Hematopoietic multipotent progenitor cell treated with erythropoietin and hydrocortisone succinate and interleukin-3 and kit ligand, for 6 days (in vitro differentiated cells): ENCODE measurements around the gene SLC39A11.
"Not testable (repeated sequence)": the region's sequence is repeated elsewhere in the genome, so short reads cannot be mapped to it uniquely, and the experiment has no call there.

Experiments used
- DNase-seq: peaks from one replicate; pipeline ENCODE4 v3.0.0-alpha.2; 2015

Gene SLC39A11

GRCh38 chr17:72812823-72813222, 279.7 kb downstream of the SLC39A11 start:
- no peak for DNase-seq

- peak; percentile 68 for DNase-seq
These were observed 280.4 kb downstream of the SLC39A11 start for GRCh38 chr17:72811976-72812687.

DNA sequence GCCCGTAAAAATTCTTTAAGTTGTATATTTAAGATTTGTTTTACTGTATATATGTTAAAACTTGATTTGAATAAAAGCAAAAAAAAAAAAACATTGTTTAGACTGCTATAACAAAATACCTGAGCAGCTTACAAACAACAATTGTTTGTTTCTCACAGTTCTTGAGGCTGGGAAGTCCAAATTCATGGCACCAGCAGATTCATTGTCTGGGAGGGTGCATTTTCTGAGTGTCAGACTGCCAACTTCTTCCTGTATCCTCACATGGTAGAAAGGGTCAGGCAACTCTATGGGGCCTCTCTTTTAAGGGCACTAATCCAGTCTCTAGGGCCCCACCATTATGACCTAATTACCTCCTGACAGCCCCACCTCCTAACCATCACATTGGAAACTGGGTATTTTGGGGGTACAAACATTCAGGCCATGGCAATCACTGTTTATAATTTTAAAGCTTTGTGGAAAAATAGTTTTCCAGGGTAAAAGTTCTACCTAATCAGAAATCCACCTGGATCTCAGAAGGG, 281.4 kb downstream of the SLC39A11 start:
- DNase-seq = no peak

GRCh38 chr17:72806011-72806410, 286.5 kb downstream of the SLC39A11 start:
- DNase-seq = no peak

DNA sequence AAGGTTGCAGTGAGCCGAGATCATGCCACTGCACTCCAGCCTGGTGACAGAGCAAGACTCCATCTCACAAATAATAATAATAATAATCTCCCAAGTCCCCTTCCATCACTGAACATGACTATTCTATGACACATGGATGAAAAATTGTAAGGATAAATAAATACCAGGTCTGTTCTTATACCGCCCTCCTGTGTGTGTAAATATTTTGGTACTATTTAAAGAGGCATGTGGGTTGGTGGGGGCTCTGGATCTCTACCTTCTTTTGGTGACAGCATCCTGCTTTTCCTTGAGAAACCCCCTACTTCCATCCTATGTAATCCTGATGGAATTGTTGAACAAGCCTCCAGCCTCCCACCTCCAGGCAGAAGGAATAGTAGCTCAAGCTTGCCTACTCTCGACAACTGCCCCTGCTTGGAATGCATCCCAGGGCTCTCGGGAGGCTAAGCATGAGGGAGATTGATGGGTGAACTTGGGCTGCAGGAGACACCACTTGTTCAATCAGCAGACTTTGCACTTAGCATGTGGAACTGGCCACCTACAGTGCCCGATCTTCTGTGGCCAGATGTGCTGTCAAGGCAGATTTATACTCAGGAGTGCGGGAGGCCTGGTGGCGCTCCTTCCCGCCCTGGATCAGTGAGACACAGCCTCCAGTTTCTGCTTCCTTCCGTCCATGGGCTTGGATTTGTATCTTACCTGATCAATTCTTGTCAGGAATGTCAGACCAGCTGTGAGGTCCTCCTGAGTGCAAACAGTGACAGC, 287.4 kb downstream of the SLC39A11 start:
- no peak for DNase-seq

DNA sequence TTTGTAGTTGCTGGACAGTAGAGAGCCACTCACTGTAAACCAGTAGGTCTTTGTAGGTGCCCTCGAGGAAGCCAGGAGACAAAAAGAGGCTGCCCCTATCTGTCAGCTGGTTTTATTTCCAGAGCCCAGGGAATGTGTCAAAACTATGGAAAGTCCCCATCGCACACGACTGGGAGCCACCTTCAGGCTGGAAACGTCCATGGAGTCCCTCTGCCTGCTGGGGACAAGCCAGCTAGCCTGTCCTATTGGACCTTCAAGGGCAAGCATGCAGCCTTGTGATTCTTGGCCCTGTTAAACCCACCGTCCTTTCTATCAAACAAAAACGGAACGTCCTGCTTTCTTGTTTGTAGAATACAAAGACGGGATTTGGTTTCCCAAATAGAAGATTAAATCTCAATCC, 289.8 kb downstream of the SLC39A11 start:
- no peak for DNase-seq

DNA sequence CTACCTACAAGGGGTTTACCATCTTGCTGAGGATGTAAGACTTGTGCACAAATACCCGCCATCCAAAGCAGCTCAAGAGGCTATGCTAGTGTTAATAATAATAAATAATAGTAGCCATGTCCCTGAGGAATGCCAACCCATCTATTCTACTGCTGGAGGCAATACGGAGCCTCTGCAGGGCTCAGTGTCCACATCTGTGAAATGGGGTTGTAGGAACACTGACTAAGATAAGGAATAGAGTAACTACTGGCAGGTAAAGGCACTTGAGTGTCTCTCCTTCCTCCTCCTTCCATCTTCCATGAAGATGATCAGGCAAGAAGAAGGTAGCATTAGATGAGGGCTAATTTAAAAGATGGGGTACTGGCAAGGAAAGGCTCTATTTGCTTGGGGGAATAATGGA, 295.3 kb downstream of the SLC39A11 start:
- no peak for DNase-seq

DNA sequence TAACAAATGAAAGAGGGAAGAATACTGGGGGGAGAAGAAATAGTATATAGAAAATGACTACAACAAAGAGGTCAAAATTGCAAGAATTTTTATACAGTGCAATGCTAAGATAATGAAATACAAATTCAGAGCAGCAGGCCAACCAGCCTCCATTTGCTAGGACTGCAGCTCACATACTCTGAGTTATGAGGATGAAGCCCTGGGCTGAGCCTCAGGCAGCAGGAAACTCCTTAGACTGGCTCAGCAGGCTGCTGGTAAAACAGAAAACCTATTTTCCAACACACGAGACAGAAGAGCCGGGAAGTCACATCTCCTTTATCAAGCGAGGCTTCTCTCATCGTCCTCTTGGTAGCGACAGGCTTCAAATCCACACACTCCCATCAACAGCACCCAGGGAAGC, 296.5 kb downstream of the SLC39A11 start:
- DNase-seq = no peak

DNA sequence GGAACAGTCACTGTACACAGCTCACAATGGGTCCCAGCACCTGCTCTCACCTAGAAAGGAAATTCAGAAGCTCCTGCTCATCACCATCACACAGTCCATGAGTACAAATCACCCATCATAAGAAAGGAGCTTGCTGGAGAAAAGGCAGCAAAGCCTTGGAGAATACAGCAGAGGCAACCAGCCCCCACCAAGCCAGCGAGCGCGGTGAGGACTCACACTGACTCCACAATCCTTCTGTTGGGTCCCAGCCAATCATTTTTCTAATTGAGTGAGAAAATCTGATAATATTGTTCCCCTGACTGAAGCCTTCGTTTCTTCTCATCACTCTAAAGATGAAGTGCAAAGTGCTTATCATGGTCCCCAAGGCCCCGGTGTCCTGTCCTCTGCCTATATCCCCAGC, 298.3 kb downstream of the SLC39A11 start:
- no peak for DNase-seq

DNA sequence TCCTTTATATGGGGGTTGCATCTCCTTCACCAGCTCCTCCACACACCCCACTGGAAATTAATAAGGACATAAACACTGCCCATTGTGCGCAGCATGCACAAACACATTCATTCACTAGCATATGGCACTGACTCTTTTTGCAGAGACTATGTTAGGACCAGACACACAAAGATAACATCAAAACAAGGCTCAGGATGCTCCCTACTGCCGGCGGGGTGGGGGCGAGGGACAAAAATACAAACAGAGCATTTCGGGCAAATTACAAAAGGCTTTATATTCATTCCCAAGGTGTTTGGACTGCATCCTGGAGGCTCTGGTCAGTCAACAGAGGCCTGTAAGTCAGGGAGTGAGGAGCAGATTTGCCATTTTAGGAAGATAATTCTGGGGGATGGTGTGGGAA, 299.7 kb downstream of the SLC39A11 start:
- DNase-seq = no peak

DNA sequence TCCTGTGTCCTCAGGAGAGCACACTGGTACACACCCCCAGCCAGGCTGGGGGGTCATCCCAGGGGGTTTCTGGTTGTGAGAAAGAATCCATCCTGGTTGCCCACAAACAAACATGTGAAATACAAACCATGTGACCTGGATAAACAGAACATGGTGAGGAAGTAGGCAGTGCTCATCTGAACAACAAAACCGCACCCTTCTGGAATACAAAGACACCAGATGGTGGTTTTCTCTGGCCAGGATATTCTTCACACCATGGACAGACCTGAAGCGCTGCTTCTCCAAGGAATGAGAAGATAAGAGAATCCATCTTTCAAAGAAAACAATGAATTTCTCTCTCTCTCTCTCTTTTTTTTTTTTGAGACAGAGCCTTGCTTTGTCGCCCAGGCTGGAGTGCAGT, 302.3 kb downstream of the SLC39A11 start:
- no peak for DNase-seq

DNA sequence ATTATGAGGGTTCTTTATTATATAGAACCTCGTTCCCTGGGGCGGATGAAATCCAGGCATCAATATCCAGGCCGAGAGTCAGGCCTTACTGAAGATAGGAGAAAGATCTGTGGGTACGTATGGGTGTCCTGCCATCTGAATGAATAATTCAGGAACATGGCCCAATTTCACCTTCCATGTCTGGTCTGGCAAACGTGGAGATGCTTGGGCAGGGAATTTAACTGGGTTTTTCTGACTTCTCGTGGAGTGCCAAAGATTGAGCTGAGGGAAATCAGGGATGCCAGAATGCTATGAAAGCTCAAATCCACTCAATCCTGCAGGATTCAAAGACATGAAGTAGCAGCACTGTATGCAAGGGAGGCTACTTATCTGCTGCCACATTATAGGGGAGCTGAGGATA, 302.8 kb downstream of the SLC39A11 start:
- DNase-seq = no peak

DNA sequence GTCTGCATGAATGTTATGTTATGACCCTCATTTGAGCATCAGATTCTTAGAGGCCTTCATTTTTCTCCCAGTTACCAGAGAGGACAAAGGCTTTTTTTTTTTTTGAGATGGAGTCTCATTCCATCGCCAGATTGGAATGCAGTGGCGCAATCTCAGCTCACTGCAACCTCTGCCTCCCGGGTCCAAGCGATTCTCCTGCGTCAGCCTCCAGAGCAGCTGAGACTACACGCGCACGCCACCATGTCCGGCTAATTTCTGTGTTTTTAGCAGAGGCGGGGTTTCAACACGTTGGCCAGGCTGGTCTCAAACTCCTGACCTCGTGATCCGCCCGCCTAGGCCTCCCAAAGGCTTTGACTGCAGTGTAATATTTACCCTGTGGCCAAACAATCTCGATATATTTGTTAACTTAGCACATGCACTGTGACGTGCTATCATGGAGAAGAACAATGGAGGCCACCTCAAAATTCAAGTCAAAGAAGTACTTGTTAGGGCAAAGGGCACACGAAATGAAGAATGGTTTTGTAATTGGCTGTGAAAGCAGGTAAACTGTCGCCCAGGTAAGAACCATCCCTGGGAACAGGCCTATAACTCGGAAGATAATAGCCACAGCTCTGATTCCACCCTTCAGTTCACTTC, 303.4 kb downstream of the SLC39A11 start:
- DNase-seq = no peak

GRCh38 chr17:72786209-72786608, 306.3 kb downstream of the SLC39A11 start:
- DNase-seq = no peak

DNA sequence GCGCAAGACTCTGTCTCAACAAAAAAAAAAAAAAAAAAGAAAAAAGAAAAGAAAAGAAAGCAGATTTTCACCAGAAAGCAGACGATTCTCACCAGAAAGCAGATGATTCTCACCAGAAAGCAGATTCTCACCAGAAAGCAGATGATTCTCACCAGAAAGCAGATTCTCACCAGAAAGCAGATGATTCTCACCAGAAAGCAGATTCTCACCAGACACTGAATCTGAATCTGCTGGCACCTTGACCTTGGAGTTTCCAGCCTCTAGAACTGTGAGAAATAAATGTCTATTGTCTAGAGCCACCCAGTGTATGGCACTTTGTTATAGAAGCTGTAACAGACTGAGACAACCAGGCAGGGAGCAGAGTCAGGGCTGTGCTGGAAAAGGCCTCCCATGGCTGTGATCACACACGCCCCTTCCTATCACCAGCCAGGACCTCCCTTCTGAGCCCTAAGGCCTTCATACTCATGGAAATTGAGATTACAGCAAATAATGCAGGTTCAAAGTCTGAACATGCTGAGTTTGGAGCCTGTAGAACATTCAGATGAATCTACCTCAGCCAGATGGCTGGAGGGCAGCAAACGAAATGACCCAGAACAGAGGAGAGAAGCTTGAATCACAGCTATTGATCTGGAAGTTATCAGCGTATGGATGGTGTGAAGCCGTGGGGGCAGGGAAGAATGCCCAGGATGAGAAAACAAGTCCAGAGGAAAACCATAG, 309.3 kb downstream of the SLC39A11 start:
- no peak for DNase-seq

DNA sequence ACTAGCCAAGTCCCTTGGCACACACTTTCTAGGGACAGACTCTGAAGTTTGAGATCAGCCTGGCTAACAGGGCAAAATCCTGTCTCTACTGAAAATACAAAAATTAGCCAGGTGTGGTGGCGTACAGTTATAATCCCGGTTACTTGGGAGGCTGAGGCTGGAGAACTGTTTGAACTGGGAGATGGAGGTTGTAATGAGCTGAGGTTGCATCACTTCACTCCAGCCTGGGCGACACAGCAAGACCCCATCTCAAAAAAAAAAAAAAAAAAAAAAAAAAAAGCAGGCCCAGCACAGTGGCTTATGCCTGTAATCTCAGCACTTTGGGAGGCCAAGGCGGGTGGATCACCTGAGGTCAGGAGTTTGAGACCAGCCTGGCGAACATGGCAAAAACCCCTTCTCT, 310.1 kb downstream of the SLC39A11 start:
- DNase-seq = not testable (repeated sequence)

- DNase-seq = peak; percentile 22
These were observed 314.0 kb downstream of the SLC39A11 start for GRCh38 chr17:72778169-72779151.

DNA sequence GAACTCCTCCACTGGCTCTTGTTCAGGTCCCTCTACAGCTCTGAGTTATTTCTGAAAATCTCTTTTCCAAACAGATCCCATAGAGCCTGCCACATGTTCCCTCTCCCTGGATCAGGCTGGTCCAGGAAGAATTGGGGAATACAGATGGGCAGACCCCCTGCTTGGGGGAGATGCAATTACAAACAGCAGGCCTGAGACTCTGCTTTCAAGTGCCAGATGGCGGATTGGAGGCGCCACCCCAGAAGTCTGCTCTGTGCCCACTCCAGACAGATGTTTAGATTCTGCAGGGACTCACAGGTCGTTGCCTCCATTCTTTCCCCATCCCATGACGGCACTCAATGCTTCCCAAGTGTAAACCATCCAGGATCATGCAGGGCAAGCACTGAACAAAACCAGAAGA, 316.6 kb downstream of the SLC39A11 start:
- DNase-seq = no peak

GRCh38 chr17:72775237-72775636, 317.3 kb downstream of the SLC39A11 start:
- DNase-seq = no peak

- DNase-seq = no peak
These were observed 318.3 kb downstream of the SLC39A11 start for GRCh38 chr17:72774236-72774635.

DNA sequence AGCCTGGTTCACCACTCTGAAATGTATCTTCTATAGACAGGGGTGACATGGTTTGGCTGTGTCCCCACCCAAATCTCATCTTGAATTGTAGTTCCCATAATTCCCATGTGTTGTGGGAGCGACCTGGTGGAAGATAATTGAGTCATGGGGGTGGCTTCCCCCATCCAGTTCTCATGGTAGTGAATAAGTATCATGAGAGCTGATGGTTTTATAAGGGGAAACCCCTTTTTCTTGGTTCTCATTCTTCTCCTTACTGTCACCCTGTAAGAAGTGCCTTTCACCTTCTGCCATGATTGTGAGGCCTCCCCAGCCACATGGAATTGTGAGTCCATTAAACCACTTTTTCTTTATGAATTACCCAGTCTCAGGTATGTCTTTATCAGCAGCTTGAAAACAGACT, 319.3 kb downstream of the SLC39A11 start:
- DNase-seq = not testable (repeated sequence)

GRCh38 chr17:72772331-72772821, 320.1 kb downstream of the SLC39A11 start:
- DNase-seq = no peak
